PC-3 (cell line): Measurements from ENCODE around the gene DHX57.

Experiments
- CTCF ChIP-seq: fragments of 300-600 bp; sonication (generic); conservative IDR thresholded peaks from 2 replicates; pipeline ENCODE4 v1.5.1; 2017; ENCODE audit warnings: antibody characterized with exemption, low read depth, mild to moderate bottlenecking, low read length
- EZH2 ChIP-seq: fragments of 300-600 bp; sonication (generic); IDR thresholded peaks from one replicate; pipeline ENCODE4 v1.6.1; 2017; ENCODE audit warnings: antibody characterized with exemption, mild to moderate bottlenecking, low read length; ENCODE audit not compliant: unreplicated experiment

- no peak for TF ChIP-seq CTCF
- no peak for TF ChIP-seq EZH2
Measured at GRCh38 chr2:38794235-38794946, 81.3 kb downstream of the DHX57 start.
